Mucosa of descending colon (tissue), 3 donors: ENCODE results near the gene PHLPP1. TPM values are rescaled to one million over a fixed set of nuclear protein-coding genes. Genes with fewer than 3 reads are reported as not detected.
A peak's percentile ranks its signal among the peaks of the same experiment; 100 is the strongest.

Experiments used
- ATAC-seq: fragments of 200-7000 bp; cut with Tn5 transposase; one replicate; pipeline ENCODE4 v1.9.1; 2020; ENCODE audit warnings: mild to moderate bottlenecking, moderate library complexity
- DNase-seq, 3 donors: peaks; one replicate each; pipeline ENCODE4 v3.0.0-alpha.2; 2020
- H3K36me3 ChIP-seq: fragments of 200-600 bp; one replicate; pipeline ENCODE4 v1.8.0; 2021; ENCODE audit warnings: low read depth, mild to moderate bottlenecking
- H3K4me1 ChIP-seq: fragments of 200-600 bp; one replicate; pipeline ENCODE4 v1.8.0; 2021; ENCODE audit warnings: low read depth, mild to moderate bottlenecking
- H3K4me3 ChIP-seq: fragments of 200-600 bp; one replicate; pipeline ENCODE4 v1.8.0; 2021; ENCODE audit warnings: mild to moderate bottlenecking
- H3K9me3 ChIP-seq: fragments of 200-600 bp; one replicate; pipeline ENCODE4 v1.8.0; 2021; ENCODE audit warnings: mild to moderate bottlenecking
- intact Hi-C, 2 donors: fragments of 100-400 bp; cut with DNase I in 1 of 2; cut with micrococcal nuclease in 1 of 2; formaldehyde crosslinking; loops; one replicate each; pipeline versions ENCODE4 v1.11.0 to v1.11.1; 2022; cut with DNase I, micrococcal nuclease
- total RNA-seq, 3 donors: library from RNA; stranded (reverse); fragmentation: NEBNext Ultra II Directional in 2 of 3; extraction: Animal tissue kit (Norgen Biotek cat#: 25700) in 2 of 3; gene quantifications; one replicate each; pipeline versions ENCODE4 v1.2.1 to v1.2.4, GENCODE V29; 2021 to 2023
- TF ChIP-seq, protein P1 (sequence below): fragments of 200-600 bp; IDR thresholded peaks from one replicate; pipeline ENCODE4 v1.8.0; 2022; ENCODE audit warnings: antibody characterized with exemption, mild to moderate bottlenecking
- donor health status: DM: no; HTN: no; CAD: no; lungs with moderate emphysema.
- donor health status: DM: no; HTN: no; CAD: no.
- donor health status: DM: no; HTN: yes; CAD: no.

PHLPP1 gene
- total RNA-seq, 3 donors from 2014 or later, result 17.9 to 28.9 (median 19.7) TPM

DNA sequence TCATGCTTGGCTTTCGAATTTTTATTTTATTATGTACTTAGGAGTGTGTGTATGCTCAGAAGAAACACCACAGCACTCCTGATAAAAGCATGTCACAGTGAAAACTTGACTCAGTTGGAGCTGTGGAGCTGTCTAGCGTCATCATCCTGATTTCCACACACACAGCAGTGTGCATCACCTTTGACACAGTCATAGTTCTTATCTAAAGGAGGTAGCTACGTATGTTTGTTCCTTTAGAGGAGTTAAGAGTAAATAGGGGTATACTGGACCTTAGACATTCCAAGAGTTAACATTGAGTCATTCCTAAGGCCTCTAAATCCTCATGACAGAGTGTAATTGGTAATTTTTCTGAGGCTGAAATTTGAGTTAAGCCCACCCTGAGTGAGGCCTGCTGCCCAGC is 96.9 kb downstream of the PHLPP1 start:
- DNase-seq (peak in 1 of 3 donors; percentile 32), ATAC-seq (peak; percentile 86)
- Histone ChIP-seq H3K4me3 (no peak overlapping the region), H3K4me1 (peaks cover 22% of the 10 kb centered on the region), H3K9me3 (no peaks in the 10 kb centered on the region), H3K36me3 (no peaks in the 10 kb centered on the region)
- TF ChIP-seq, protein P1, sequence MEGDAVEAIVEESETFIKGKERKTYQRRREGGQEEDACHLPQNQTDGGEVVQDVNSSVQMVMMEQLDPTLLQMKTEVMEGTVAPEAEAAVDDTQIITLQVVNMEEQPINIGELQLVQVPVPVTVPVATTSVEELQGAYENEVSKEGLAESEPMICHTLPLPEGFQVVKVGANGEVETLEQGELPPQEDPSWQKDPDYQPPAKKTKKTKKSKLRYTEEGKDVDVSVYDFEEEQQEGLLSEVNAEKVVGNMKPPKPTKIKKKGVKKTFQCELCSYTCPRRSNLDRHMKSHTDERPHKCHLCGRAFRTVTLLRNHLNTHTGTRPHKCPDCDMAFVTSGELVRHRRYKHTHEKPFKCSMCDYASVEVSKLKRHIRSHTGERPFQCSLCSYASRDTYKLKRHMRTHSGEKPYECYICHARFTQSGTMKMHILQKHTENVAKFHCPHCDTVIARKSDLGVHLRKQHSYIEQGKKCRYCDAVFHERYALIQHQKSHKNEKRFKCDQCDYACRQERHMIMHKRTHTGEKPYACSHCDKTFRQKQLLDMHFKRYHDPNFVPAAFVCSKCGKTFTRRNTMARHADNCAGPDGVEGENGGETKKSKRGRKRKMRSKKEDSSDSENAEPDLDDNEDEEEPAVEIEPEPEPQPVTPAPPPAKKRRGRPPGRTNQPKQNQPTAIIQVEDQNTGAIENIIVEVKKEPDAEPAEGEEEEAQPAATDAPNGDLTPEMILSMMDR, result no peak
- intact Hi-C loops, result no loop called here

GRCh38 chr18:62812876-62813275 is 97.5 kb downstream of the PHLPP1 start:
- ATAC-seq (no peak), DNase-seq (no peak)
- intact Hi-C loops, result no loop called here
- H3K4me3 ChIP-seq, result no peak overlapping the region
- TF ChIP-seq, protein P1, result no peak
- H3K9me3 ChIP-seq, result no peaks in the 10 kb centered on the region
- H3K36me3 ChIP-seq, result no peaks in the 10 kb centered on the region
- H3K4me1 ChIP-seq, result peaks cover 22% of the 10 kb centered on the region

DNA sequence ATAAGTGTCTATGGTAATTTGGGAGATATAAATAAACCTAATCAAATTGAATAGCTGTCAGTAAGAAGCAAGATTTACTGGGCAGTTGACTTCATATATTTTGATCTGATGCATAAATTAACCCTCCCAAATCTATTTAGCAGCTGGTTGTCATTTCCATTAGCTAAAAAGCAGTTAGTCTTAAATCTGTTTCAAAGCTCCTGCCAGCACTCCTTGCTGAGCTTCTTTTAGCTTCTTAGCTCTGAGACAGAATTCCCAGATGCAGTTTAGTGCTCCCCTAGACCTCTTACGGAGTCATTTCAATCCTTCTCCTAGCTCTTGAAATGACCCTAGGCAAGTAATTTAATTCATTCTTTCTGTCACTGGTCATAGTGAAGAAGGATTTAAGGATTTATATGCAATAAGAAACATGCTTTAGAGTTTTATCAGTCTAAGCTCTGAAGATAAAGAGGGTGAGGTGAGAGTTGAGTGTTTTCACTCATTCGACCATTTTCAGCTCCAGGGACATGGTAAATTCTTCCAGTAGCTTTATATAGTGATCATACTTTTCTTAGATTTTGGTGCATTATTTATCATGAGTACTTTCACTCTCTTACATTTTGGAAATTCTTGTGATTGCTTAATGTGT is 98.9 kb downstream of the PHLPP1 start:
- intact Hi-C loops, result no loop called here
- ATAC-seq, result no peak
- Histone ChIP-seq H3K4me1 (peaks cover 22% of the 10 kb centered on the region), H3K36me3 (no peaks in the 10 kb centered on the region), H3K4me3 (no peak overlapping the region), H3K9me3 (no peaks in the 10 kb centered on the region)
- TF ChIP-seq, protein P1, result no peak
- no peak for DNase-seq

DNA sequence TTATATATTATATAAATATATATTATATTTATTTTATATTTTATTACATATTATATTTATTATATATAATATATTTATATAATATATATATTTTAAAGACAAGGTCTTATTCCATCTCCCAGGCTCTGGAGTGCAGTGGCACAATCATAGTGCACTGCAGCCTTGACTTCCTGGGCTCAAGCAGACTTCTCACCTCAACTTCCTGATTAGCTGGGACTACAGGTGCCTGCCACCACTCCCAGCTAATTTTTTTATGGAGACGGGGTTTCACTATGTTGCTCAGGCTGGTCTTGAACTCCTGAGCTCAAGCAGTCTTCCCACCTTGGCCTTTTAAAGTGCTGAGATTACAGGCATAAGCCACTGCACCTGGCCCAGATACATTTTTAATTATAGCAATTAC is 110.0 kb downstream of the PHLPP1 start:
- no peak overlapping the region for H3K4me3 ChIP-seq
- ATAC-seq (peak; percentile 82), DNase-seq (no peak)
- H3K9me3 ChIP-seq, result no peaks in the 10 kb centered on the region
- H3K4me1 ChIP-seq, result no peaks in the 10 kb centered on the region
- TF ChIP-seq, protein P1, result no peak
- intact Hi-C loops, result no loop called here
- H3K36me3 ChIP-seq, result no peaks in the 10 kb centered on the region

- Histone ChIP-seq H3K9me3 (no peaks in the 10 kb centered on the region), H3K36me3 (no peaks in the 10 kb centered on the region), H3K4me3 (no peak overlapping the region), H3K4me1 (no peaks in the 10 kb centered on the region)
- peak; percentile 66 for ATAC-seq
- intact Hi-C loops, result no loop called here
- TF ChIP-seq, protein P1, result no peak
- no peak for DNase-seq
These were observed 112.1 kb downstream of the PHLPP1 start for GRCh38 chr18:62827397-62827796.
